Uterus (tissue), 2 donors: ENCODE measurements around the gene DST.

Experiments used
- POLR2A ChIP-seq, 2 donors: fragments of 450-650 bp; IDR thresholded peaks; one replicate each; pipeline ENCODE4 v1.6.1; 2016; ENCODE audit warnings: antibody characterized with exemption in 2 of 2, mild to moderate bottlenecking in 1 of 2, moderate library complexity in 1 of 2
- TF ChIP-seq, protein P1 (sequence below), 4 experiments: fragments of 200-600 bp in 2 of 4; fragments of 450-650 bp in 2 of 4; sonication (generic) in 2 of 4; IDR thresholded peaks; one replicate each; pipeline ENCODE4 v1.5.1; 2016 to 2019; ENCODE audit warnings: antibody characterized with exemption in 4 of 4, mild to moderate bottlenecking in 2 of 4, moderate library complexity in 1 of 4

DNA sequence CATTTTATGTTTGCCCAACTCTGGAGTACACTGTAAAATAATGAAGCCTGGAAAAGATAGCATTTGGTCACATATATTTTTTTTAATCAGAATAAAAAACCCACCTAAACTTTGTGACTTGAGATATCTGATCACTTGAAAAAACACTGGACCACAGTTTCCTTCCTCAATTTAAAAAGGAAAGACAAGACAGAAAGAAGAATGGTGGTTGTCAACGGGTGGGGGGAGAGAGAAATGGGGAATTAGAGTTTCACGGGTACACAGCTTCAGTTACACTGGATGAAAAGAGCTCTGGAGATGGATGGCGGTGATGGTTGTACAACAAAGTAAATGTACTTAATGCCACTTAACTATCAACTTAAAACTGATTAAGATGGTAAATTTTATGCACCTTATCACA is 14.7 kb upstream of the DST start:
- TF ChIP-seq, protein P1, sequence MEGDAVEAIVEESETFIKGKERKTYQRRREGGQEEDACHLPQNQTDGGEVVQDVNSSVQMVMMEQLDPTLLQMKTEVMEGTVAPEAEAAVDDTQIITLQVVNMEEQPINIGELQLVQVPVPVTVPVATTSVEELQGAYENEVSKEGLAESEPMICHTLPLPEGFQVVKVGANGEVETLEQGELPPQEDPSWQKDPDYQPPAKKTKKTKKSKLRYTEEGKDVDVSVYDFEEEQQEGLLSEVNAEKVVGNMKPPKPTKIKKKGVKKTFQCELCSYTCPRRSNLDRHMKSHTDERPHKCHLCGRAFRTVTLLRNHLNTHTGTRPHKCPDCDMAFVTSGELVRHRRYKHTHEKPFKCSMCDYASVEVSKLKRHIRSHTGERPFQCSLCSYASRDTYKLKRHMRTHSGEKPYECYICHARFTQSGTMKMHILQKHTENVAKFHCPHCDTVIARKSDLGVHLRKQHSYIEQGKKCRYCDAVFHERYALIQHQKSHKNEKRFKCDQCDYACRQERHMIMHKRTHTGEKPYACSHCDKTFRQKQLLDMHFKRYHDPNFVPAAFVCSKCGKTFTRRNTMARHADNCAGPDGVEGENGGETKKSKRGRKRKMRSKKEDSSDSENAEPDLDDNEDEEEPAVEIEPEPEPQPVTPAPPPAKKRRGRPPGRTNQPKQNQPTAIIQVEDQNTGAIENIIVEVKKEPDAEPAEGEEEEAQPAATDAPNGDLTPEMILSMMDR (IDR thresholded peaks at IDR 0.05), result no peak
- no peak for TF ChIP-seq POLR2A (IDR thresholded peaks at IDR 0.05)
